K562 (cell line): ENCODE results near the gene GUCY1A2. TPM values are rescaled to one million over a fixed set of nuclear protein-coding genes. Genes with fewer than 3 reads are reported as not detected.

ENCODE experiments used
- ATAC-seq: fragments of 200-7000 bp; cut with Tn5 transposase; 3 replicates; pipeline ENCODE4 v1.9.1; 2020; ENCODE audit warnings: moderate library complexity
- BruUV-seq: library from RNA; stranded (reverse); fragments of 400-500 nt; replicated peaks from 2 replicates; lab custom pipeline; 2021; lab: Mats Ljungman, UMichigan
- CTCF ChIA-PET: fragments of 300-600 bp; formaldehyde crosslinking; extraction: SDS; loops from one replicate; lab custom pipeline; 2021; ENCODE audit warnings: low intra/inter-chr PET ratio; lab: Yijun Ruan, JAX
- POLR2A ChIA-PET: fragments of 300-600, 350-650 bp; sonication (Branson Sonifier 250); formaldehyde crosslinking; extraction: SDS; loops from one replicate; lab custom pipeline; 2021; ENCODE audit warnings: antibody characterized with exemption, inconsistent platforms; lab: Yijun Ruan, JAX
- DNase-seq, 4 experiments: peaks; one replicate each; pipeline versions ENCODE4 v3.0.0 to v3.0.0-alpha.2; 2011 to 2018; ENCODE audit warnings: low spot score in 3 of 4, mixed read lengths in 3 of 4; ENCODE audit errors: extremely low read depth in 1 of 4
- FAIRE-seq: peaks from 2 replicates; lab custom pipeline; 2011; peaks lifted over from hg19 to GRCh38; lab: Jason Lieb, UNC
- H2AFZ ChIP-seq: 2 replicates; pipeline ENCODE4 v1.6.0; 2011; ENCODE audit warnings: low read depth, low read length, control low read depth, inconsistent platforms
- H3K27ac ChIP-seq: fragments of 200-600 bp; 3 replicates; pipeline ENCODE4 v1.8.0; 2011; ENCODE audit warnings: low read depth, mild to moderate bottlenecking, control low read depth, inconsistent platforms, low read length, moderate library complexity, mixed read lengths; ENCODE audit errors: extremely low read depth
- H3K27me3 ChIP-seq, 2 experiments: fragments of 300-600 bp in 1 of 2; 2 replicates in 1 of 2; 3 replicates in 1 of 2; pipeline versions ENCODE4 v1.6.0 to v1.8.0; 2011; ENCODE audit warnings: inconsistent platforms in 2 of 2, low read length in 2 of 2, mild to moderate bottlenecking in 1 of 2, mixed read lengths in 1 of 2, moderate library complexity in 1 of 2; ENCODE audit not compliant: control insufficient read depth in 2 of 2, insufficient read depth in 2 of 2
- H3K36me3 ChIP-seq: fragments of 300-600 bp; 3 replicates; pipeline ENCODE4 v1.8.0; 2011; ENCODE audit warnings: mild to moderate bottlenecking, low read length, inconsistent platforms; ENCODE audit not compliant: control insufficient read depth, insufficient read depth
- H3K4me1 ChIP-seq, 2 experiments: fragments of 200-600 bp in 1 of 2; replicated peaks in 1 of 2; 2 replicates in 1 of 2; 3 replicates in 1 of 2; pipeline versions ENCODE4 v1.5.1 to v1.8.0; 2011; ENCODE audit warnings: inconsistent platforms in 2 of 2, low read length in 2 of 2, mild to moderate bottlenecking in 1 of 2, mixed read lengths in 1 of 2, moderate library complexity in 1 of 2; ENCODE audit not compliant: control insufficient read depth in 2 of 2, insufficient read depth in 2 of 2
- H3K4me2 ChIP-seq: 2 replicates; pipeline ENCODE4 v1.6.1; 2011; ENCODE audit warnings: low read length, control low read depth, inconsistent platforms, mixed read lengths; ENCODE audit not compliant: insufficient read depth
- H3K4me3 ChIP-seq: fragments of 200-600 bp; sonication (generic), shearing (Covaris generic); 2 replicates; pipeline ENCODE4 v1.5.1; 2016; ENCODE audit warnings: control low read depth, inconsistent platforms
- H3K79me2 ChIP-seq: fragments of 200-600 bp; 3 replicates; pipeline ENCODE4 v1.8.0; 2011; ENCODE audit warnings: low read length, inconsistent platforms; ENCODE audit not compliant: control insufficient read depth, insufficient read depth
- H3K9ac ChIP-seq, 2 experiments: 2 replicates each; pipeline versions ENCODE4 v1.6.0 to v1.6.1; 2011; ENCODE audit warnings: low read depth in 2 of 2, low read length in 2 of 2, control low read depth in 1 of 2, inconsistent platforms in 1 of 2, mild to moderate bottlenecking in 1 of 2, mixed read lengths in 1 of 2; ENCODE audit not compliant: insufficient read depth in 1 of 2
- H3K9me1 ChIP-seq: one replicate; pipeline ENCODE4 v1.6.0; 2011; ENCODE audit warnings: inconsistent platforms, mild to moderate bottlenecking, low read length, moderate library complexity; ENCODE audit not compliant: control insufficient read depth, insufficient read depth
- H3K9me3 ChIP-seq: replicated peaks from 2 replicates; pipeline ENCODE4 v1.5.1; 2011; ENCODE audit warnings: low read depth, low read length, inconsistent platforms; ENCODE audit not compliant: control insufficient read depth, insufficient read depth
- H4K20me1 ChIP-seq: replicated peaks from 2 replicates; pipeline ENCODE4 v1.6.1; 2011; ENCODE audit warnings: low read length, inconsistent platforms, mixed read lengths; ENCODE audit not compliant: control insufficient read depth, insufficient read depth
- ZNF778 ChIP-seq: fragments of 450-650 bp; formaldehyde crosslinking; IDR thresholded peaks from 2 replicates; pipeline ENCODE4 v1.4.0; 2020; ENCODE audit warnings: mild to moderate bottlenecking, moderate library complexity
- WGBS: fragments of 100-300 bp; shearing (Covaris generic); methylation state at CpG from one replicate; pipeline ENCODE4 v1.1.6; 2016; ENCODE audit warnings: low coverage, mixed read lengths; ENCODE audit not compliant: insufficient coverage; ENCODE audit errors: missing lambda C conversion rate; 5-methylcytosine and 5-hydroxymethylcytosine counted together
- in situ Hi-C: fragments of 300-500 bp; cut with MboI; formaldehyde crosslinking; loops from 4 replicates; pipeline ENCODE4 v1.15.0; 2018; ENCODE audit warnings: inconsistent platforms, mixed read lengths
- intact Hi-C: fragments of 100-400 bp; cut with micrococcal nuclease; formaldehyde crosslinking; loops from 2 replicates; pipeline ENCODE4 v1.14.2; 2022
- polyA plus RNA-seq, 8 experiments: library from polyadenylated mRNA; depleted of rRNA in 4 of 8; stranded (reverse) in 5 of 8; unstranded in 3 of 8; fragments of >200 nt; fragmentation: Nextera tagmentation in 2 of 8; fragmentation: Illumina TruSeq in 1 of 8; extraction: Ambion mirVana in 2 of 8; extraction: Trizol in 1 of 8; gene quantifications; 2 replicates each; pipeline versions ENCODE4 v1.2.1 to v1.2.3, GENCODE V29; 2011 to 2014; ENCODE audit warnings: inconsistent platforms in 1 of 8, missing spikeins in 1 of 8
- total RNA-seq, 7 experiments: library from RNA; depleted of rRNA in 6 of 7; stranded (reverse); fragments of >200 nt in 6 of 7; fragmentation: Illumina TruSeq in 2 of 7; extraction: Trizol in 2 of 7; gene quantifications; 2 replicates each; pipeline versions ENCODE4 v1.2.1 to v1.2.3, GENCODE V29; 2011 to 2021; ENCODE audit warnings: low replicate concordance in 1 of 7
- TF ChIP-seq, protein P1 (sequence below): fragments of 250-450 bp; sonication (Bioruptor Pico); IDR thresholded peaks from 2 replicates; pipeline ENCODE4 v1.4.0; 2020; ENCODE audit warnings: mild to moderate bottlenecking
- TF ChIP-seq, protein P2 (sequence below): conservative IDR thresholded peaks from 2 replicates; pipeline ENCODE4 v1.6.1; 2011; ENCODE audit warnings: low read depth, mild to moderate bottlenecking, low read length; ENCODE audit not compliant: control insufficient read depth

Gene GUCY1A2
- total and polyA plus RNA-seq, 9 of the 15 experiments (the other 6 are each of a cell fraction or from before 2014, with no cell fraction given) = under 0.01 to 0.04 TPM; not detected in 7

- H3K36me3 ChIP-seq = no peaks in the 10 kb centered on the region
- BruUV-seq = no TSS peak
- H3K27me3 ChIP-seq = no peaks in the 10 kb centered on the region
- ChIA-PET POLR2A (no interaction called here), CTCF (no interaction called here)
- H3K79me2 ChIP-seq = no peaks in the 10 kb centered on the region
- H4K20me1 ChIP-seq = no peaks in the 10 kb centered on the region
- no peak overlapping the region for H3K9ac ChIP-seq
- no peak for DNase-seq
- ATAC-seq = no peak
- no peak overlapping the region for H3K4me2 ChIP-seq
- no peak overlapping the region for H3K27ac ChIP-seq
- H3K4me1 ChIP-seq = no peaks in the 10 kb centered on the region
- no peak overlapping the region for H3K4me3 ChIP-seq
- no peaks in the 10 kb centered on the region; the same call in 1 of the 2 replicates for H3K9me3 ChIP-seq
- no peak for FAIRE-seq
- in situ Hi-C loops (no loop called here), intact Hi-C loops (no loop called here)
- TF ChIP-seq, protein P1, sequence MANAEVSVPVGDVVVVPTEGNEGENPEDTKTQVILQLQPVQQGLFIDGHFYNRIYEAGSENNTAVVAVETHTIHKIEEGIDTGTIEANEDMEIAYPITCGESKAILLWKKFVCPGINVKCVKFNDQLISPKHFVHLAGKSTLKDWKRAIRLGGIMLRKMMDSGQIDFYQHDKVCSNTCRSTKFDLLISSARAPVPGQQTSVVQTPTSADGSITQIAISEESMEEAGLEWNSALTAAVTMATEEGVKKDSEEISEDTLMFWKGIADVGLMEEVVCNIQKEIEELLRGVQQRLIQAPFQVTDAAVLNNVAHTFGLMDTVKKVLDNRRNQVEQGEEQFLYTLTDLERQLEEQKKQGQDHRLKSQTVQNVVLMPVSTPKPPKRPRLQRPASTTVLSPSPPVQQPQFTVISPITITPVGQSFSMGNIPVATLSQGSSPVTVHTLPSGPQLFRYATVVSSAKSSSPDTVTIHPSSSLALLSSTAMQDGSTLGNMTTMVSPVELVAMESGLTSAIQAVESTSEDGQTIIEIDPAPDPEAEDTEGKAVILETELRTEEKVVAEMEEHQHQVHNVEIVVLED (CRISPR knock-in tag) = no peak
- TF ChIP-seq, protein P2, sequence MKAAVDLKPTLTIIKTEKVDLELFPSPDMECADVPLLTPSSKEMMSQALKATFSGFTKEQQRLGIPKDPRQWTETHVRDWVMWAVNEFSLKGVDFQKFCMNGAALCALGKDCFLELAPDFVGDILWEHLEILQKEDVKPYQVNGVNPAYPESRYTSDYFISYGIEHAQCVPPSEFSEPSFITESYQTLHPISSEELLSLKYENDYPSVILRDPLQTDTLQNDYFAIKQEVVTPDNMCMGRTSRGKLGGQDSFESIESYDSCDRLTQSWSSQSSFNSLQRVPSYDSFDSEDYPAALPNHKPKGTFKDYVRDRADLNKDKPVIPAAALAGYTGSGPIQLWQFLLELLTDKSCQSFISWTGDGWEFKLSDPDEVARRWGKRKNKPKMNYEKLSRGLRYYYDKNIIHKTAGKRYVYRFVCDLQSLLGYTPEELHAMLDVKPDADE = no peak
- no peak overlapping the region for H2AFZ ChIP-seq
- H3K9me1 ChIP-seq = no peaks in the 10 kb centered on the region
These were observed 224.2 kb downstream of the GUCY1A2 start for GRCh38 chr11:106794058-106794457.

- no TSS peak for BruUV-seq
- H3K9me3 ChIP-seq = no peaks in the 10 kb centered on the region; the same call in 1 of the 2 replicates
- POLR2A ChIA-PET = no interaction called here
- WGBS = 0% methylated on average over 3 of the region's 3 CpGs
- H2AFZ ChIP-seq = no peak overlapping the region
- H3K27me3 ChIP-seq = no peaks in the 10 kb centered on the region
- H3K9ac ChIP-seq = no peak overlapping the region
- in situ Hi-C loops (no loop called here), intact Hi-C loops (no loop called here)
- no peak for TF ChIP-seq ZNF778 (CRISPR knock-in tag)
- FAIRE-seq = no peak
- no peak for ATAC-seq
- no peaks in the 10 kb centered on the region for H3K4me1 ChIP-seq
- CTCF ChIA-PET = no interaction called here
- H3K4me3 ChIP-seq = no peak overlapping the region
- no peaks in the 10 kb centered on the region for H3K36me3 ChIP-seq
- no peak overlapping the region for H3K27ac ChIP-seq
- no peaks in the 10 kb centered on the region for H4K20me1 ChIP-seq
- no peaks in the 10 kb centered on the region for H3K79me2 ChIP-seq
- no peaks in the 10 kb centered on the region for H3K9me1 ChIP-seq
- H3K4me2 ChIP-seq = no peak overlapping the region
- DNase-seq = no peak
These were observed 228.9 kb downstream of the GUCY1A2 start for GRCh38 chr11:106789406-106789805.
